ENCODE data around the gene FAM53B. TPM values are rescaled to one million over a fixed set of nuclear protein-coding genes. Genes with fewer than 3 reads are reported as not detected.

The FAM53B gene
- total RNA-seq, 1 experiment from 2014 or later = 13.7 TPM

DNA sequence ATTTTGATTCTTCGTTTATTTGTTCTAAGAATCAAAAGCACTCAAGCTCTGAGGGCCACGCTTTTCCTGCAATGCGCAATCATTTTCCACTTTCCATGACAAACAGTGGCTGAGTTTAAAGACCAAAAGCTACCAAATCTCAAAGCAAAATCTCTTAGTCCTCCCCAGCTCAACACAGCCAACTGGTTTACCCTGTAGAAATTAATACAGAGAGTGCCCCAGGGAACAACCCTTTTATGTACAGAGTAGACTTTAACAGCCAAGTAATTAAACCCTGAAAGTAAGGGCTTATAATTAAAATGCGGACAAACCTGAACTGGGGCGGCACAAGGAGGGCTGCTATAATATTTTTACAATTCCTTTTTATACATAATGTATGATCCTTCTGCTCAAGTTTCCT, 53.2 kb downstream of the FAM53B start:
- no peaks in the 10 kb centered on the region for H3K9me3 Mint-ChIP-seq (ENCODE audit: unreplicated experiment)
- no TSS peak for BruUV-seq (replicated peaks)
- TF ChIP-seq, protein P1, sequence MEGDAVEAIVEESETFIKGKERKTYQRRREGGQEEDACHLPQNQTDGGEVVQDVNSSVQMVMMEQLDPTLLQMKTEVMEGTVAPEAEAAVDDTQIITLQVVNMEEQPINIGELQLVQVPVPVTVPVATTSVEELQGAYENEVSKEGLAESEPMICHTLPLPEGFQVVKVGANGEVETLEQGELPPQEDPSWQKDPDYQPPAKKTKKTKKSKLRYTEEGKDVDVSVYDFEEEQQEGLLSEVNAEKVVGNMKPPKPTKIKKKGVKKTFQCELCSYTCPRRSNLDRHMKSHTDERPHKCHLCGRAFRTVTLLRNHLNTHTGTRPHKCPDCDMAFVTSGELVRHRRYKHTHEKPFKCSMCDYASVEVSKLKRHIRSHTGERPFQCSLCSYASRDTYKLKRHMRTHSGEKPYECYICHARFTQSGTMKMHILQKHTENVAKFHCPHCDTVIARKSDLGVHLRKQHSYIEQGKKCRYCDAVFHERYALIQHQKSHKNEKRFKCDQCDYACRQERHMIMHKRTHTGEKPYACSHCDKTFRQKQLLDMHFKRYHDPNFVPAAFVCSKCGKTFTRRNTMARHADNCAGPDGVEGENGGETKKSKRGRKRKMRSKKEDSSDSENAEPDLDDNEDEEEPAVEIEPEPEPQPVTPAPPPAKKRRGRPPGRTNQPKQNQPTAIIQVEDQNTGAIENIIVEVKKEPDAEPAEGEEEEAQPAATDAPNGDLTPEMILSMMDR (IDR thresholded peaks at IDR 0.05; ENCODE audit: insufficient read depth in 1 of 2, low read depth in 1 of 2, low read length in 1 of 2, severe bottlenecking in 1 of 2, unreplicated experiment in 1 of 2) = no peak
- H3K27me3 Mint-ChIP-seq (ENCODE audit: insufficient read depth, unreplicated experiment) = no peaks in the 10 kb centered on the region
- ChIA-PET CTCF (no interaction called here), POLR2A (no interaction called here)
- no peaks in the 10 kb centered on the region for H3K27me3 ChIP-seq (replicated peaks; ENCODE audit: control insufficient read depth, insufficient read depth, low read length)
- intact Hi-C loops (cut with micrococcal nuclease; ENCODE audit: unreplicated experiment) = no loop called here
- no peak overlapping the region for H3K27ac Mint-ChIP-seq (ENCODE audit: unreplicated experiment)
- DNase-seq = no peak
- no peaks in the 10 kb centered on the region for H3K36me3 ChIP-seq (ENCODE audit: control insufficient read depth, insufficient read depth, low read length)
- no peaks in the 10 kb centered on the region for H3K4me1 ChIP-seq
- H3K4me3 Mint-ChIP-seq (ENCODE audit: unreplicated experiment) = no peak overlapping the region
- H3K4me3 ChIP-seq (ENCODE audit: low read depth, low read length) = no peak overlapping the region
- H3K4me1 Mint-ChIP-seq (ENCODE audit: low read depth, unreplicated experiment) = no peaks in the 10 kb centered on the region
- H3K36me3 Mint-ChIP-seq (ENCODE audit: insufficient read depth, unreplicated experiment) = no peaks in the 10 kb centered on the region
- H3K9me3 ChIP-seq = no peaks in the 10 kb centered on the region

DNA sequence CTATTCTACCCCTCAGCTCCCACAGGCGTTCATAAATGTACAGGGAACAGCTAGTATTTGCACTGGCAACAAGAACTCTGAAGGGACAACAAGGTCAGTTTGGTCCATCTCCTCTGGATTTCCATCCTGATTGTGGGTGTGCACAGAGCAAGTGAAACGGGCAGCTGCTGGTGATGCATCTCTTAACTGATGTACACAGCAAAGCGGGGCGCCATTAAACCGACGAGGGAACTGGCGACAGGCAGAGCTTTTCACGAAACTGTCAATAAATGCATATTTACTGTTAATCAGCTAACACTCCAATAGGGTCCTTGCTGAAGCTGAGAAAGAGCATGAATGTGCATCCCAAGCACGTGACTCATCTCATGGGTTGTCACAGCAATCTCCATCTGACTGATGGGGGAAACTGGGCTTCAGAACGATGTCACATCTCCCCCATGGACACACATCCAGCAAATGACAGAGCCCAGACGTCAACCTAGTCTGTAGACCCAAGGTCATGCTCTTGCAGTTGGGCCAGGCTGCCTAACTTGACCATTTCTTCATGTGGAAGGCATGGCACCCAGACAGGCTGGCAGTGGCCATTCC, 54.2 kb downstream of the FAM53B start:
- CTCF ChIA-PET = no interaction called here
- POLR2A ChIA-PET = no interaction called here

DNA sequence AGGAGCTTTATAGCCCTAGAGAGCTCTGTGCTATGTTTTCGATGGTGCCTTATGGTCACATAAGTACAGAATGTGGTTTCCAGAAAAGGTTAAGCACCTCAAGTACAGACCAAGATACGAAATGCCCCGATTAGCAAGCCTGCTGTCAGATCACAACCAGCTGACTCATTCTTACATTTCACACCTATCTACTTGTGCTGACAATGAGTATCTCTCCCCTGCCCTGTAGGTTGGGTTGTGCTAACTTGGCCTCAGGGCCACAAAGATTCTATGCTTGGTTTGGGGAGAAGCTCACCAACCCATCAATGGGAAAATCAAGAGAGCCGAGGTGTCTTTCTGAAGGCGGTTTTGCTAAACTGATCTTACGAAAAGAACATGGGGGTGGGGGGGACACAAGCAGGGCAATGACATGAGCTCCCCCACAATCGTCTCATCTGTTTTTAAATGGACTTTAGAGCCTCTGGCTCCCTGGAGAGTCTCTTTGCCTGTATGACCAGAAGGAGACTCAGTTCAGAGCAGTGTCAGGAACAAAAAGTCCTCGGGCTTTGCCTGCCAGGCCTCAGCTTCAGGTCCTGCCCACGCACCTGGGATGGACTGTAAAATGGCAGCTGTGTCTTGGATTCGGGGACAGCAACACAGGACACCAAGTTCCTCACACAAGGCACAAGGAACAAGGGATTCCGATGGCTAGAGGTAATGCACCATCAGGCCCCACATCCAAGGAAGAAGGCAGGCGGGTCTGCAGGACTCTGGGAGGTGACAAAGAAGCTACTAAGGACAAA, 55.1 kb downstream of the FAM53B start:
- no peak overlapping the region for H3K27ac Mint-ChIP-seq (ENCODE audit: unreplicated experiment)
- Histone ChIP-seq H3K4me3 (ENCODE audit: low read depth, low read length) (no peak overlapping the region), H3K27me3 (replicated peaks; ENCODE audit: control insufficient read depth, insufficient read depth, low read length) (no peaks in the 10 kb centered on the region), H3K9me3 (no peaks in the 10 kb centered on the region), H3K36me3 (ENCODE audit: control insufficient read depth, insufficient read depth, low read length) (no peaks in the 10 kb centered on the region), H3K4me1 (no peaks in the 10 kb centered on the region)
- H3K9me3 Mint-ChIP-seq (ENCODE audit: unreplicated experiment) = no peaks in the 10 kb centered on the region
- no TSS peak for BruUV-seq (replicated peaks)
- POLR2A ChIA-PET = no interaction called here
- no peaks in the 10 kb centered on the region for H3K36me3 Mint-ChIP-seq (ENCODE audit: insufficient read depth, unreplicated experiment)
- DNase-seq = no peak
- intact Hi-C loops (cut with micrococcal nuclease; ENCODE audit: unreplicated experiment) = no loop called here
- H3K4me1 Mint-ChIP-seq (ENCODE audit: low read depth, unreplicated experiment) = no peaks in the 10 kb centered on the region
- TF ChIP-seq, protein P1 (IDR thresholded peaks at IDR 0.05; ENCODE audit: insufficient read depth in 1 of 2, low read depth in 1 of 2, low read length in 1 of 2, severe bottlenecking in 1 of 2, unreplicated experiment in 1 of 2) = no peak
- CTCF ChIA-PET = no interaction called here
- H3K4me3 Mint-ChIP-seq (ENCODE audit: unreplicated experiment) = no peak overlapping the region
- H3K27me3 Mint-ChIP-seq (ENCODE audit: insufficient read depth, unreplicated experiment) = no peaks in the 10 kb centered on the region

More for the DNA sequence above, 54.2 kb downstream of the FAM53B start:
- BruUV-seq (replicated peaks) = no TSS peak
- no peaks in the 10 kb centered on the region for H3K27me3 Mint-ChIP-seq (ENCODE audit: insufficient read depth, unreplicated experiment)
- Histone ChIP-seq H3K4me3 (ENCODE audit: low read depth, low read length) (no peak overlapping the region), H3K4me1 (no peaks in the 10 kb centered on the region), H3K9me3 (no peaks in the 10 kb centered on the region), H3K27me3 (replicated peaks; ENCODE audit: control insufficient read depth, insufficient read depth, low read length) (no peaks in the 10 kb centered on the region), H3K36me3 (ENCODE audit: control insufficient read depth, insufficient read depth, low read length) (no peaks in the 10 kb centered on the region)
- no peaks in the 10 kb centered on the region for H3K9me3 Mint-ChIP-seq (ENCODE audit: unreplicated experiment)
- DNase-seq = no peak
- TF ChIP-seq, protein P1 (IDR thresholded peaks at IDR 0.05; ENCODE audit: insufficient read depth in 1 of 2, low read depth in 1 of 2, low read length in 1 of 2, severe bottlenecking in 1 of 2, unreplicated experiment in 1 of 2) = no peak
- no peak overlapping the region for H3K4me3 Mint-ChIP-seq (ENCODE audit: unreplicated experiment)
- no peaks in the 10 kb centered on the region for H3K36me3 Mint-ChIP-seq (ENCODE audit: insufficient read depth, unreplicated experiment)
- no peaks in the 10 kb centered on the region for H3K4me1 Mint-ChIP-seq (ENCODE audit: low read depth, unreplicated experiment)
- no peak overlapping the region for H3K27ac Mint-ChIP-seq (ENCODE audit: unreplicated experiment)
- intact Hi-C loops (cut with micrococcal nuclease; ENCODE audit: unreplicated experiment) = no loop called here
